HL-60/S4 (cell line): ENCODE measurements around the gene PAX3.

Experiments
- in situ Hi-C: fragments of 300-500 bp; cut with MboI; formaldehyde crosslinking; loops from 2 replicates; pipeline ENCODE4 v1.14.3; 2022; ENCODE audit warnings: low sequenced_read_pairs

Gene PAX3

GRCh38 chr2:222238072-222238471 lies 60.7 kb downstream of the PAX3 start:
- in situ Hi-C loops, result no loop called here

GRCh38 chr2:222232839-222233238 lies 66.0 kb downstream of the PAX3 start:
- in situ Hi-C loops, result no loop called here

GRCh38 chr2:222232372-222232771 lies 66.4 kb downstream of the PAX3 start:
- in situ Hi-C loops, result no loop called here

- in situ Hi-C loops, result no loop called here
These were observed 70.7 kb downstream of the PAX3 start for GRCh38 chr2:222228054-222228453.

GRCh38 chr2:222218786-222219185 lies 80.0 kb downstream of the PAX3 start:
- in situ Hi-C loops, result no loop called here

- in situ Hi-C loops, result no loop called here
These were observed 81.1 kb downstream of the PAX3 start for GRCh38 chr2:222217712-222218111.

GRCh38 chr2:222214885-222215284 lies 83.9 kb downstream of the PAX3 start:
- in situ Hi-C loops, result no loop called here

GRCh38 chr2:222213049-222213448 lies 85.7 kb downstream of the PAX3 start:
- in situ Hi-C loops, result no loop called here

GRCh38 chr2:222212571-222212970 lies 86.2 kb downstream of the PAX3 start:
- in situ Hi-C loops, result no loop called here

GRCh38 chr2:222208010-222208690 lies 90.6 kb downstream of the PAX3 start:
- in situ Hi-C loops, result no loop called here

- in situ Hi-C loops, result no loop called here
These were observed 93.7 kb downstream of the PAX3 start for GRCh38 chr2:222205136-222205535.

GRCh38 chr2:222203041-222203440 lies 95.8 kb downstream of the PAX3 start:
- in situ Hi-C loops, result no loop called here

- in situ Hi-C loops, result no loop called here
These were observed 102.6 kb downstream of the PAX3 start for GRCh38 chr2:222196159-222196558.

GRCh38 chr2:222194669-222195068 lies 104.1 kb downstream of the PAX3 start:
- in situ Hi-C loops, result no loop called here

- in situ Hi-C loops, result no loop called here
These were observed 105.3 kb downstream of the PAX3 start for GRCh38 chr2:222193328-222193983.

GRCh38 chr2:222180619-222181018 lies 118.2 kb downstream of the PAX3 start:
- in situ Hi-C loops, result no loop called here

GRCh38 chr2:222179592-222179991 lies 119.2 kb downstream of the PAX3 start:
- in situ Hi-C loops, result no loop called here

- in situ Hi-C loops, result no loop called here
These were observed 120.3 kb downstream of the PAX3 start for GRCh38 chr2:222178450-222178849.

- in situ Hi-C loops, result no loop called here
These were observed 121.9 kb downstream of the PAX3 start for GRCh38 chr2:222176890-222177289.

GRCh38 chr2:222174450-222174849 lies 124.3 kb downstream of the PAX3 start:
- in situ Hi-C loops, result no loop called here

GRCh38 chr2:222169346-222169745 lies 129.5 kb downstream of the PAX3 start:
- in situ Hi-C loops, result no loop called here

GRCh38 chr2:222167762-222168161 lies 131.0 kb downstream of the PAX3 start:
- in situ Hi-C loops, result no loop called here

- in situ Hi-C loops, result no loop called here
These were observed 137.9 kb downstream of the PAX3 start for GRCh38 chr2:222160944-222161343.
